Fibroblast of pulmonary artery (primary cell): ENCODE measurements around the gene DAPP1.

Experiments
- DNase-seq: peaks from one replicate; pipeline ENCODE4 v3.0.0-alpha.2; 2010; ENCODE audit warnings: low read depth
- H3K4me3 ChIP-seq: replicated peaks from 2 replicates; pipeline ENCODE4 v1.5.1; 2011; ENCODE audit warnings: low read depth, mild to moderate bottlenecking, control low read depth, low read length, moderate library complexity
- TF ChIP-seq, protein P1 (sequence below): IDR thresholded peaks from 2 replicates; pipeline ENCODE4 v1.5.1; 2011; ENCODE audit warnings: mild to moderate bottlenecking, control low read depth, low read length, inconsistent platforms; ENCODE audit errors: missing control alignments

DAPP1 gene

DNA sequence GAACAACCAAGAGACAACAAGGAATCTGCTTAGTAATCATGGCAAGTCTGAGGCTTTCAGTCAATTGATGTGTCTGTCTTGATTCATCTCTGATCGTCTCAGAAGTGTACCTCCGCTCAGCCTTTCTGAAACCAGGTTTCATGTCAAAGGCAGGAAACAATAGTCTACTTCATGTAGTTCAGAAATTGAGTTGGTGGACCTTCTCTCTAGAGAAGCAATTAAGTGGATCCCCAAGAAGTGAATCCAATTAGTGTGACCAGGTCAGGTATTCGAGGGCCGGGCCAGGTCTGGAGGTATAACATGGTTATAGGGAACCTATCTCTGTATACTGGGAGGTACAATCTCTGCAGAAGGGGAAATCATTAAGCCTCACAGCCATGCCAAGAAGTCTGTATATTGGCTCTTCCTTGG, 32.0 kb downstream of the DAPP1 start:
- TF ChIP-seq, protein P1, sequence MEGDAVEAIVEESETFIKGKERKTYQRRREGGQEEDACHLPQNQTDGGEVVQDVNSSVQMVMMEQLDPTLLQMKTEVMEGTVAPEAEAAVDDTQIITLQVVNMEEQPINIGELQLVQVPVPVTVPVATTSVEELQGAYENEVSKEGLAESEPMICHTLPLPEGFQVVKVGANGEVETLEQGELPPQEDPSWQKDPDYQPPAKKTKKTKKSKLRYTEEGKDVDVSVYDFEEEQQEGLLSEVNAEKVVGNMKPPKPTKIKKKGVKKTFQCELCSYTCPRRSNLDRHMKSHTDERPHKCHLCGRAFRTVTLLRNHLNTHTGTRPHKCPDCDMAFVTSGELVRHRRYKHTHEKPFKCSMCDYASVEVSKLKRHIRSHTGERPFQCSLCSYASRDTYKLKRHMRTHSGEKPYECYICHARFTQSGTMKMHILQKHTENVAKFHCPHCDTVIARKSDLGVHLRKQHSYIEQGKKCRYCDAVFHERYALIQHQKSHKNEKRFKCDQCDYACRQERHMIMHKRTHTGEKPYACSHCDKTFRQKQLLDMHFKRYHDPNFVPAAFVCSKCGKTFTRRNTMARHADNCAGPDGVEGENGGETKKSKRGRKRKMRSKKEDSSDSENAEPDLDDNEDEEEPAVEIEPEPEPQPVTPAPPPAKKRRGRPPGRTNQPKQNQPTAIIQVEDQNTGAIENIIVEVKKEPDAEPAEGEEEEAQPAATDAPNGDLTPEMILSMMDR, result no peak
- H3K4me3 ChIP-seq, result no peak overlapping the region
- no peak for DNase-seq

DNA sequence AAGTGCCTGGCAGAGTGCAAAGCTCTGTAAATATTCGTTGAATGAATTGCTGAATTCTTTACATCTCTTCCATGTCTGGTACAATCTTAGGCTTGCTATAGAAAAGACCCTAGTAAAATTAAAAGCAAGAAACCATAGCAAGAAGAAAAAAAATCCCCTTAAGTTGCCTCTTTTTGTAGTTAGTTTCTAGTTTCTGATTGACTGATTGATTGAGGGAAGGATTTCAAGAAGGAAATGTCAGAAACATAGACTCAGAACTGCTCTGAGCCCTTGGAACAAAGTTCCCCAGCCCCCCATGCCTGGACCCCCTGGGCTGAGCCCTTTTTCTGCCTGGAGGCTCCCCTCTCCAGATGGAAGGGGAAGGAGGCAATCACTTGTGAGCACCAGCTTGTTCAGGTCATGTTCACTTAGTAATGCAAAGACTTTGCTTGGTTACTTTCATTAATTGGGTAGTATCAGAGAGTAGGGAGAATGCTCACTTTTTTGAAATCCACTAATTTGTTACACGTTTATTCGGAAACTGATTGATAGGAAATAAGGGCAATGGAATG, 35.6 kb downstream of the DAPP1 start:
- DNase-seq, result no peak
- no peak overlapping the region for H3K4me3 ChIP-seq
- TF ChIP-seq, protein P1, result no peak

DNA sequence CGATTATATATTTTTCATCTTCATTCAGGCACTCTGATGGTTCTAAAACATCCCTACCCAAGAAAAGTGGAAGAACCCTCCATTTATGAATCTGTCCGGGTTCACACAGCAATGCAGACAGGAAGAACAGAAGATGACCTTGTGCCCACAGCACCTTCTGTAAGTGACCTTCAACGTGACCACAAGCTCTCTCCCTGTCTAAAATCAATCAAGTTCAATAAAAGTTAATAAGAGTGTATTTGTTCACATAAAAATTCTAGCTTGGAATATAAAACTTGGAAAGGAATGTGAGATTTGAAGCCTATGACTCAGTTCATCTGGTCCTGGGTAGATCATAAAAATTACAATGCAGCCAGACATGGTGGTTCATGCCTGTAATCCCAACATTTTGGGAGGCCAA, 36.6 kb downstream of the DAPP1 start:
- DNase-seq, result no peak
- H3K4me3 ChIP-seq, result no peak overlapping the region
- TF ChIP-seq, protein P1, result no peak

DNA sequence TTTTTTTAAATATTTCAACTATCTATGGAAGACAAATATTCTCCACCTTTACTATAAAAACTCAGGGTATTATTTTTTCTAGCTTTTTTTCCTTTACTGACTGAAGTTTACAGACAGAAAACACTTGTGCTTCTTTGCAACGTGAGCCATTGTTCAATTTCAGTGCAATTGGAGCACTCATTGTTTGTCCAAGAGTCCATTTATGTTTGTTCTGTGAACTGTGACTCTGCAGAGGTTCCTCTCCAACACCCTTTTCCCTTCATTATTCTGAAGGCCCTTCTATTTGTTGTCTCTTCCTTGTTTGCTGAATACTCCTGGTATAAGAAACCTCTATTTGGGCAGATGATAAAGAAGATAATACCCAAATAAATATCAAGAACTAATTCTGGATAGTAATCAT, 37.4 kb downstream of the DAPP1 start:
- TF ChIP-seq, protein P1, result no peak
- DNase-seq, result no peak
- no peak overlapping the region for H3K4me3 ChIP-seq

DNA sequence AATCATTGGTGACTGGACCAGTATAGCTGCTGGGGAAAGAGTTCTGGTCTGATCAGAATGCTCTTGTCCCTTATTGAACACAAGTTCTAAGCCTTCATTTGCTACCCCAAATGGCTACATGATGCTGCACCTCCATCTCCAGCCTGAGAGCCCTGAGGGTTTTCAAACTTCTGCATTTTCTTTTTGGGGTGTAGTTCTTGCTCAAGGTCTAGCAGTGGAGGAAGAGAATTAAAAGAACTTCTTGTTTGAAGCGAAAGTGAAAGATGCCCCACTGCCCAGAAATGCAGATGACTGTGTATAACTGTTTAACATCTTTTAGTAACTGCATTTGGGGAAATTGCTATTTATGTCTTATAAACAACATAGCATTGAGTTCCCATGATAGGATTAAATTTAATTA, 39.1 kb downstream of the DAPP1 start:
- TF ChIP-seq, protein P1, result no peak
- DNase-seq, result no peak
- no peak overlapping the region for H3K4me3 ChIP-seq

DNA sequence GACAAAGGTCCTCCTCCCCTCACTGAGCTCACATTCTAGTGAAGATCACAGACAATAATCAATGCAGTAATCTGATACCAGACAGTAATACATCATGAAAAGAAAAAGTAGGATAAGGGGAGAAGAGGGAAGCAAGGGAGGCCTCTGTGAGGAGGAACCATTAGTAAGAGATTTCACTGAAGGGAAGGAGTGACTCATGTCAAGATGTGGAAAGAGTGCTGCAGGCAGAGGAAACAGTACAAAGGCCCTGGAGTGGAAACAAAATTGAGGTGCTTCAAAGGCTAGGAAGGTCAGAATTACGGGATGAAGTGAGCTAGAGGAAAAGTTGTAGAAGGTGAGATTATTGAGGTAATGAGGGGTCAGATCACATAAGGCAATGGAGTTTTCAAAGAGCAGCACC, 39.5 kb downstream of the DAPP1 start:
- TF ChIP-seq, protein P1, result no peak
- no peak overlapping the region for H3K4me3 ChIP-seq
- peak; percentile 62 for DNase-seq

DNA sequence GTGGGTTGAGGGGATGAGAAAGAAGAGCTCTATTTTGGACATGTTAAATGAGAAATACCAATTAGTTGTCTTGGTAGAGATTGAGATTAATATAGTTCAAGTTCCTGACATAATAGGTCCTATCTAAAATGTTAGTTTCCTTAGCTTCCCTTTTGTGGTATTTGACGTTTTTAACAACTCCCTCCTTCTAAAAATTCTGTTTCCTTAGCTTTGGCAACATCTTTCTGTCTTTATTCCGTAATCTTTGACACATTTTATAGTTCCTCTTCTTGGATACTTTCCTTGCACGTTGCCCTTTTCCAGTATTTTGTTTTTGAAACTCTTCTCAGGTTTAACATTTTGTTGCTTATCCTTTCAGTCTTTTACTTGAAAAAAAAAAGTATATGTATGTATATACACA, 40.7 kb downstream of the DAPP1 start:
- no peak for DNase-seq
- TF ChIP-seq, protein P1, result no peak
- H3K4me3 ChIP-seq, result no peak overlapping the region
